Karpas-422 (cell line): ENCODE results near the gene CDK11B. TPM values are rescaled to one million over a fixed set of nuclear protein-coding genes. Genes with fewer than 3 reads are reported as not detected.

ENCODE experiments used
- DNase-seq: peaks from one replicate; pipeline ENCODE4 v3.0.0-alpha.2; 2015
- H2AFZ ChIP-seq: fragments of 200-600 bp; sonication (generic); 2 replicates; pipeline ENCODE4 v1.6.1; 2014; ENCODE audit warnings: antibody characterized with exemption, low read length, mixed read lengths
- H3K27ac ChIP-seq: fragments of 200-600 bp; sonication (generic); 2 replicates; pipeline ENCODE4 v1.5.1; 2014; ENCODE audit warnings: mild to moderate bottlenecking, low read length, moderate library complexity
- H3K27me3 ChIP-seq: fragments of 200-600 bp; sonication (generic); 2 replicates; pipeline ENCODE4 v1.6.1; 2014; ENCODE audit warnings: low read length, mixed read lengths
- H3K36me3 ChIP-seq: fragments of 200-600 bp; sonication (generic); 2 replicates; pipeline ENCODE4 v1.6.1; 2014; ENCODE audit warnings: low read length, mixed read lengths; ENCODE audit not compliant: insufficient read depth
- H3K4me1 ChIP-seq: fragments of 200-600 bp; sonication (generic); 2 replicates; pipeline ENCODE4 v1.6.1; 2014; ENCODE audit warnings: mild to moderate bottlenecking, low read length, mixed read lengths
- H3K4me2 ChIP-seq: fragments of 200-600 bp; sonication (generic); 2 replicates; pipeline ENCODE4 v1.6.1; 2014; ENCODE audit warnings: low read length, low read depth, mild to moderate bottlenecking; ENCODE audit not compliant: poor library complexity, severe bottlenecking
- H3K4me3 ChIP-seq: fragments of 200-600 bp; sonication (generic); 2 replicates; pipeline ENCODE4 v1.5.1; 2014; ENCODE audit warnings: mild to moderate bottlenecking, antibody characterized with exemption, low read length, mixed read lengths
- H3K79me2 ChIP-seq: fragments of 200-600 bp; sonication (generic); 2 replicates; pipeline ENCODE4 v1.6.1; 2014; ENCODE audit warnings: mild to moderate bottlenecking, low read length, mixed read lengths
- H3K9ac ChIP-seq: fragments of 200-600 bp; sonication (generic); 2 replicates; pipeline ENCODE4 v1.6.0; 2014; ENCODE audit warnings: low read length
- H3K9me2 ChIP-seq: fragments of 200-600 bp; sonication (generic), shearing (Covaris generic); replicated peaks from 2 replicates; pipeline ENCODE4 v1.6.0; 2014; ENCODE audit warnings: mild to moderate bottlenecking, low read length, moderate library complexity; ENCODE audit not compliant: insufficient read depth
- H3K9me3 ChIP-seq: fragments of 300-700, 200-600 bp; sonication (generic); 2 replicates; pipeline ENCODE4 v1.6.1; 2014; ENCODE audit warnings: low read length, mixed read lengths
- H4K20me1 ChIP-seq: fragments of 200-600 bp; sonication (generic); 2 replicates; pipeline ENCODE4 v1.6.1; 2014; ENCODE audit warnings: mild to moderate bottlenecking, antibody characterized with exemption, low read length, low read depth; ENCODE audit not compliant: insufficient read depth
- total RNA-seq: library from RNA; depleted of rRNA; stranded (reverse); fragments of >200 nt; shearing (Covaris generic); gene quantifications from 2 replicates; pipeline ENCODE4 v1.2.3, GENCODE V29; 2014; ENCODE audit warnings: low replicate concordance

CDK11B gene
- total RNA-seq, 1 experiment from 2014 or later = 11.4 TPM

- no peaks in the 10 kb centered on the region for H3K36me3 ChIP-seq
- no peaks in the 10 kb centered on the region for H3K9me3 ChIP-seq
- H3K4me2 ChIP-seq = no peak overlapping the region
- peaks cover 23% of the 10 kb centered on the region for H3K79me2 ChIP-seq
- no peak for DNase-seq
- H4K20me1 ChIP-seq = no peaks in the 10 kb centered on the region
- H2AFZ ChIP-seq = no peak overlapping the region
- no peaks in the 10 kb centered on the region for H3K9me2 ChIP-seq
- H3K27me3 ChIP-seq = no peaks in the 10 kb centered on the region
- no peak overlapping the region for H3K9ac ChIP-seq
- H3K27ac ChIP-seq = no peak overlapping the region
- no peak overlapping the region for H3K4me3 ChIP-seq
- H3K4me1 ChIP-seq = no peaks in the 10 kb centered on the region
Observed at GRCh38 chr1:1687846-1688245, 29.0 kb upstream of the CDK11B start.

GRCh38 chr1:1684031-1684681 lies 25.4 kb upstream of the CDK11B start:
- DNase-seq = no peak
- no peak overlapping the region for H3K27ac ChIP-seq
- no peaks in the 10 kb centered on the region for H4K20me1 ChIP-seq
- peaks cover 3% of the 10 kb centered on the region for H3K4me1 ChIP-seq
- no peak overlapping the region for H3K4me3 ChIP-seq
- no peak overlapping the region for H3K4me2 ChIP-seq
- H3K36me3 ChIP-seq = no peaks in the 10 kb centered on the region
- peaks cover 30% of the 10 kb centered on the region for H3K79me2 ChIP-seq
- no peaks in the 10 kb centered on the region for H3K27me3 ChIP-seq
- no peaks in the 10 kb centered on the region for H3K9me2 ChIP-seq
- H3K9ac ChIP-seq = no peak overlapping the region
- H3K9me3 ChIP-seq = no peaks in the 10 kb centered on the region
- H2AFZ ChIP-seq = no peak overlapping the region

GRCh38 chr1:1683104-1683905 lies 24.5 kb upstream of the CDK11B start:
- H3K4me1 ChIP-seq = peaks cover 12% of the 10 kb centered on the region
- no peak for DNase-seq
- H3K27me3 ChIP-seq = no peaks in the 10 kb centered on the region
- no peak overlapping the region for H3K4me3 ChIP-seq
- H4K20me1 ChIP-seq = no peaks in the 10 kb centered on the region
- peaks cover 38% of the 10 kb centered on the region for H3K79me2 ChIP-seq
- H3K36me3 ChIP-seq = no peaks in the 10 kb centered on the region
- H2AFZ ChIP-seq = no peak overlapping the region
- H3K4me2 ChIP-seq = no peak overlapping the region
- no peak overlapping the region for H3K27ac ChIP-seq
- H3K9me3 ChIP-seq = no peaks in the 10 kb centered on the region
- H3K9me2 ChIP-seq = no peaks in the 10 kb centered on the region
- H3K9ac ChIP-seq = no peak overlapping the region

GRCh38 chr1:1680912-1681273 lies 22.1 kb upstream of the CDK11B start:
- Histone ChIP-seq H3K4me1 (peaks cover 22% of the 10 kb centered on the region), H3K27me3 (no peaks in the 10 kb centered on the region), H2AFZ (no peak overlapping the region), H3K79me2 (peaks cover 36% of the 10 kb centered on the region), H3K27ac (no peak overlapping the region), H3K9me2 (no peaks in the 10 kb centered on the region), H3K4me3 (no peak overlapping the region), H4K20me1 (no peaks in the 10 kb centered on the region), H3K9ac (no peak overlapping the region), H3K36me3 (no peaks in the 10 kb centered on the region), H3K4me2 (no peak overlapping the region), H3K9me3 (no peaks in the 10 kb centered on the region)
- peak; percentile 34 for DNase-seq

GRCh38 chr1:1680031-1680911 lies 21.5 kb upstream of the CDK11B start:
- Histone ChIP-seq H3K36me3 (no peaks in the 10 kb centered on the region), H3K4me1 (peaks cover 22% of the 10 kb centered on the region), H3K9ac (no peak overlapping the region), H3K4me2 (no peak overlapping the region), H3K27ac (no peak overlapping the region), H3K79me2 (peaks cover 32% of the 10 kb centered on the region), H3K4me3 (no peak overlapping the region), H2AFZ (no peak overlapping the region), H3K9me2 (no peaks in the 10 kb centered on the region), H4K20me1 (no peaks in the 10 kb centered on the region), H3K9me3 (no peaks in the 10 kb centered on the region), H3K27me3 (no peaks in the 10 kb centered on the region)
- peak; percentile 31 for DNase-seq

GRCh38 chr1:1678581-1679380 lies 20.0 kb upstream of the CDK11B start:
- Histone ChIP-seq H4K20me1 (no peaks in the 10 kb centered on the region), H3K4me3 (peak overlapping the region; percentile 71), H3K79me2 (peaks cover 28% of the 10 kb centered on the region), H3K9me2 (no peaks in the 10 kb centered on the region), H3K27me3 (no peaks in the 10 kb centered on the region), H3K36me3 (no peaks in the 10 kb centered on the region), H3K27ac (peak overlapping the region; percentile 85), H2AFZ (no peak overlapping the region), H3K4me2 (peak overlapping the region; percentile 88), H3K4me1 (peaks cover 22% of the 10 kb centered on the region), H3K9me3 (no peaks in the 10 kb centered on the region), H3K9ac (peak overlapping the region; percentile 79)
- peak; percentile 91 for DNase-seq

- Histone ChIP-seq H3K36me3 (no peaks in the 10 kb centered on the region), H3K4me3 (peak overlapping the region; percentile 71), H3K9ac (peak overlapping the region; percentile 79), H2AFZ (peak overlapping the region; percentile 64; the same call in 1 of the 2 replicates), H3K9me3 (no peaks in the 10 kb centered on the region), H3K79me2 (peaks cover 20% of the 10 kb centered on the region), H3K9me2 (no peaks in the 10 kb centered on the region), H3K27me3 (no peaks in the 10 kb centered on the region), H3K4me2 (peak overlapping the region; percentile 88), H3K4me1 (peaks cover 22% of the 10 kb centered on the region), H4K20me1 (no peaks in the 10 kb centered on the region), H3K27ac (peak overlapping the region; percentile 85)
- peak; percentile 87 for DNase-seq
Observed at GRCh38 chr1:1677718-1678580, 19.1 kb upstream of the CDK11B start.
